K562 (cell line): ENCODE data around the gene P4HB. TPM values are rescaled to one million over a fixed set of nuclear protein-coding genes. Genes with fewer than 3 reads are reported as not detected.

Experiments used
- NCOA6 ChIP-seq: fragments of 450-650 bp; IDR thresholded peaks from 2 replicates; pipeline ENCODE4 v1.6.1; 2017; ENCODE audit warnings: mild to moderate bottlenecking
- RAD21 ChIP-seq, 2 experiments: fragments of 250-450 bp in 1 of 2; fragments of 450-650 bp in 1 of 2; sonication (Bioruptor Pico) in 1 of 2; formaldehyde crosslinking in 1 of 2; IDR thresholded peaks in 1 of 2; conservative IDR thresholded peaks in 1 of 2; 2 replicates each; pipeline versions ENCODE4 v1.4.0 to v1.8.0; 2020 to 2022; ENCODE audit warnings: mild to moderate bottlenecking in 2 of 2, moderate library complexity in 1 of 2
- RERE ChIP-seq: sonication (generic); formaldehyde crosslinking; IDR thresholded peaks from 2 replicates; pipeline ENCODE4 v1.8.0; 2023; ENCODE audit warnings: missing genetic modification reagents, mild to moderate bottlenecking, borderline replicate concordance
- TGIF2 ChIP-seq: sonication (generic); formaldehyde crosslinking; IDR thresholded peaks from 2 replicates; pipeline ENCODE4 v1.8.1; 2022; ENCODE audit warnings: mild to moderate bottlenecking, missing genetic modification reagents, moderate library complexity
- ZFPM2 ChIP-seq: fragments of 250-450 bp; sonication (Bioruptor Pico); IDR thresholded peaks from 2 replicates; pipeline ENCODE4 v1.5.1; 2022; ENCODE audit warnings: mild to moderate bottlenecking
- ZMIZ1 ChIP-seq, 2 experiments: fragments of 150-350 bp in 1 of 2; IDR thresholded peaks; 2 replicates each; pipeline ENCODE4 v1.6.1; 2012 to 2016; ENCODE audit warnings: low read depth in 2 of 2, low read length in 2 of 2, mild to moderate bottlenecking in 1 of 2, moderate library complexity in 1 of 2
- ZNF318 ChIP-seq, 2 experiments: fragments of 450-650 bp; IDR thresholded peaks; 2 replicates each; pipeline ENCODE4 v1.6.1; 2016; ENCODE audit warnings: mild to moderate bottlenecking in 2 of 2, borderline replicate concordance in 1 of 2, low read depth in 1 of 2, moderate library complexity in 1 of 2
- polyA plus RNA-seq, 8 experiments: library from polyadenylated mRNA; depleted of rRNA in 4 of 8; stranded (reverse) in 5 of 8; unstranded in 3 of 8; fragments of >200 nt; fragmentation: Nextera tagmentation in 2 of 8; fragmentation: Illumina TruSeq in 1 of 8; extraction: Ambion mirVana in 2 of 8; extraction: Trizol in 1 of 8; gene quantifications; 2 replicates each; pipeline versions ENCODE4 v1.2.1 to v1.2.3, GENCODE V29; 2011 to 2014; ENCODE audit warnings: inconsistent platforms in 1 of 8, missing spikeins in 1 of 8
- total RNA-seq, 7 experiments: library from RNA; depleted of rRNA in 6 of 7; stranded (reverse); fragments of >200 nt in 6 of 7; fragmentation: Illumina TruSeq in 2 of 7; extraction: Trizol in 2 of 7; gene quantifications; 2 replicates each; pipeline versions ENCODE4 v1.2.1 to v1.2.3, GENCODE V29; 2011 to 2021; ENCODE audit warnings: low replicate concordance in 1 of 7

The P4HB gene
- total and polyA plus RNA-seq, 9 of the 15 experiments (the other 6 are each of a cell fraction or from before 2014, with no cell fraction given): 4.4 to 645 (median 325) TPM

GRCh38 chr17:81866440-81867169, 6.3 kb upstream of the P4HB start (continued):
- TF ChIP-seq ZNF318 (IDR thresholded peaks at IDR 0.05; ENCODE audit: borderline replicate concordance in 1 of 2, low read depth in 1 of 2) (no peak), ZFPM2 (0 out of 2 replicates have a peak, but pooled peaks have one; percentile 9), ZMIZ1 (IDR thresholded peaks at IDR 0.05; ENCODE audit: low read depth in 2 of 2, low read length in 2 of 2) (0 out of 4 replicates have a peak, but pooled peaks of 1 of the 2 experiments have one; percentile 27), RAD21 (CRISPR knock-in tag; conservative IDR thresholded peaks at IDR 0.05 in 1 of 2, IDR thresholded peaks at IDR 0.05 in 1 of 2) (no peak), RERE (no peak), NCOA6 (no peak), TGIF2 (CRISPR knock-in tag) (no peak)
